Upper lobe of left lung (tissue), 6 donors: Measurements from ENCODE around the gene GSTT4. TPM values are rescaled to one million over a fixed set of nuclear protein-coding genes. Genes with fewer than 3 reads are reported as not detected.

Experiments used
- ATAC-seq, 2 donors: fragments of 200-7000 bp; cut with Tn5 transposase; one replicate each; pipeline ENCODE4 v1.9.1; 2022; ENCODE audit warnings: mild to moderate bottlenecking in 2 of 2, moderate library complexity in 2 of 2; ENCODE audit not compliant: low FRiP score in 2 of 2
- DNase-seq, 2 donors: peaks; one replicate each; pipeline ENCODE4 v3.0.0-alpha.2; 2019 to 2020
- H3K27ac ChIP-seq, 4 donors: fragments of 200-600 bp; sonication (generic); one replicate each; pipeline ENCODE4 v1.5.1; 2016 to 2019
- H3K27me3 ChIP-seq, 4 donors: fragments of 200-600 bp; sonication (generic); one replicate each; pipeline ENCODE4 v1.5.1; 2017 to 2019
- H3K36me3 ChIP-seq, 4 donors: fragments of 200-600 bp; sonication (generic); one replicate each; pipeline ENCODE4 v1.5.1; 2016 to 2019
- H3K4me1 ChIP-seq, 4 donors: fragments of 200-600 bp; sonication (generic); one replicate each; pipeline ENCODE4 v1.5.1; 2018 to 2019
- H3K4me3 ChIP-seq, 4 donors: fragments of 200-600 bp; sonication (generic); one replicate each; pipeline ENCODE4 v1.5.1; 2017 to 2019; ENCODE audit warnings: mild to moderate bottlenecking in 2 of 4, moderate library complexity in 1 of 4
- H3K9me3 ChIP-seq, 4 donors: fragments of 200-600 bp; sonication (generic); one replicate each; pipeline ENCODE4 v1.5.1; 2018 to 2019
- CTCF ChIP-seq, 6 experiments: fragments of 450-650 bp in 4 of 6; fragments of 200-600 bp in 2 of 6; sonication (generic) in 2 of 6; IDR thresholded peaks; one replicate each; pipeline ENCODE4 v1.5.1; 2016 to 2019; ENCODE audit warnings: antibody characterized with exemption in 6 of 6
- EP300 ChIP-seq, 4 donors: sonication (generic); formaldehyde crosslinking; IDR thresholded peaks; one replicate each; pipeline ENCODE4 v1.5.1; 2017; ENCODE audit warnings: antibody characterized with exemption in 4 of 4, control low read depth in 2 of 4
- POLR2A ChIP-seq, 4 donors: fragments of 450-650 bp; IDR thresholded peaks; one replicate each; pipeline ENCODE4 v1.5.1; 2016 to 2017; ENCODE audit warnings: antibody characterized with exemption in 4 of 4, mild to moderate bottlenecking in 2 of 4
- POLR2AphosphoS5 ChIP-seq, 2 donors: sonication (generic); formaldehyde crosslinking; IDR thresholded peaks; one replicate each; pipeline ENCODE4 v1.5.1; 2017; ENCODE audit warnings: antibody characterized with exemption in 2 of 2
- WGBS, 2 donors: methylation state at CpG; one replicate each; pipeline ENCODE4 v1.1.5; 2017 to 2018; 5-methylcytosine and 5-hydroxymethylcytosine counted together
- total RNA-seq, 6 donors: library from RNA; depleted of rRNA in 4 of 6; stranded (reverse); fragments of >200 nt in 4 of 6; gene quantifications; one replicate each; pipeline versions ENCODE4 v1.1.0 to v1.2.1, GENCODE V29; 2016 to 2021
- donor health status: DM: no; HTN: no; CAD: no; lungs with moderate emphysema.
- donor health status: DM: no; HTN: yes; CAD: no; lungs with severe emphysema.

Gene GSTT4
- total RNA-seq, 6 donors from 2014 or later, result not detected

- Histone ChIP-seq H3K9me3 (no peaks in the 10 kb centered on the region), H3K4me3 (no peak overlapping the region), H3K27ac (no peak overlapping the region), H3K36me3 (peaks cover 0 to 9% (median 0%) of the 10 kb centered on the region in 4 donors), H3K4me1 (no peaks in the 10 kb centered on the region), H3K27me3 (no peaks in the 10 kb centered on the region)
- no peak for ATAC-seq
- 96% methylated on average over 3 of the region's 3 CpGs for WGBS, 2 donors
- TF ChIP-seq POLR2AphosphoS5 (IDR thresholded peaks at IDR 0.05) (no peak), EP300 (IDR thresholded peaks at IDR 0.05) (no peak), CTCF (IDR thresholded peaks at IDR 0.05) (no peak), POLR2A (IDR thresholded peaks at IDR 0.05) (no peak)
- no peak for DNase-seq
Measured at GRCh38 chr22:24029304-24029703, 24.1 kb upstream of the GSTT4 start.

- no peak overlapping the region for H3K27ac ChIP-seq
- no peak for ATAC-seq
- 11 to 20% methylated on average over 2 of the region's 2 CpGs for WGBS, 2 donors
Measured at GRCh38 chr22:24028533-24028932, 23.3 kb upstream of the GSTT4 start.

GRCh38 chr22:24027991-24028390 is 22.7 kb upstream of the GSTT4 start:
- 55 to 82% methylated on average over 2 of the region's 2 CpGs for WGBS, 2 donors
- H3K27me3 ChIP-seq, result no peaks in the 10 kb centered on the region
- H3K4me3 ChIP-seq, result no peak overlapping the region
- DNase-seq (no peak), ATAC-seq (no peak)
- H3K9me3 ChIP-seq, result no peaks in the 10 kb centered on the region
- TF ChIP-seq CTCF (IDR thresholded peaks at IDR 0.05) (no peak), POLR2AphosphoS5 (IDR thresholded peaks at IDR 0.05) (no peak), POLR2A (IDR thresholded peaks at IDR 0.05) (no peak), EP300 (IDR thresholded peaks at IDR 0.05) (no peak)
- H3K4me1 ChIP-seq, result no peaks in the 10 kb centered on the region
- H3K36me3 ChIP-seq, result peaks cover 0 to 9% (median 0%) of the 10 kb centered on the region in 4 donors
- no peak overlapping the region for H3K27ac ChIP-seq

More at GRCh38 chr22:24028533-24028932, 23.3 kb upstream of the GSTT4 start:
- Histone ChIP-seq H3K9me3 (no peaks in the 10 kb centered on the region), H3K4me1 (no peaks in the 10 kb centered on the region), H3K27me3 (no peaks in the 10 kb centered on the region), H3K4me3 (no peak overlapping the region), H3K36me3 (peaks cover 0 to 9% (median 0%) of the 10 kb centered on the region in 4 donors)
- DNase-seq, result no peak
- TF ChIP-seq POLR2AphosphoS5 (IDR thresholded peaks at IDR 0.05), result no peak
- no peak for TF ChIP-seq EP300 (IDR thresholded peaks at IDR 0.05)
- TF ChIP-seq POLR2A (IDR thresholded peaks at IDR 0.05), result no peak
- TF ChIP-seq CTCF (IDR thresholded peaks at IDR 0.05), result no peak

- H3K9me3 ChIP-seq, result no peaks in the 10 kb centered on the region
- no peak overlapping the region for H3K27ac ChIP-seq
- no peaks in the 10 kb centered on the region for H3K4me1 ChIP-seq
- TF ChIP-seq CTCF (IDR thresholded peaks at IDR 0.05) (no peak), POLR2AphosphoS5 (IDR thresholded peaks at IDR 0.05) (no peak), EP300 (IDR thresholded peaks at IDR 0.05) (no peak), POLR2A (IDR thresholded peaks at IDR 0.05) (no peak)
- H3K27me3 ChIP-seq, result no peaks in the 10 kb centered on the region
- H3K36me3 ChIP-seq, result peaks cover 0 to 9% (median 0%) of the 10 kb centered on the region in 4 donors
- DNase-seq (no peak), ATAC-seq (no peak)
- H3K4me3 ChIP-seq, result no peak overlapping the region
- WGBS, 2 donors, result 93 to 97% methylated on average over 3 of the region's 3 CpGs
Measured at GRCh38 chr22:24027389-24027975, 22.2 kb upstream of the GSTT4 start.

GRCh38 chr22:24026733-24027132 is 21.5 kb upstream of the GSTT4 start:
- H3K36me3 ChIP-seq, result peaks cover 0 to 9% (median 0%) of the 10 kb centered on the region in 4 donors
- H3K4me3 ChIP-seq, result no peak overlapping the region
- WGBS, 2 donors, result 95% methylated on average over 3 of the region's 3 CpGs
- ATAC-seq (no peak), DNase-seq (no peak)
- H3K9me3 ChIP-seq, result no peaks in the 10 kb centered on the region
- H3K27ac ChIP-seq, result no peak overlapping the region
- no peak for TF ChIP-seq EP300 (IDR thresholded peaks at IDR 0.05)
- no peak for TF ChIP-seq CTCF (IDR thresholded peaks at IDR 0.05)
- TF ChIP-seq POLR2AphosphoS5 (IDR thresholded peaks at IDR 0.05), result no peak
- TF ChIP-seq POLR2A (IDR thresholded peaks at IDR 0.05), result no peak
- no peaks in the 10 kb centered on the region for H3K27me3 ChIP-seq
- no peaks in the 10 kb centered on the region for H3K4me1 ChIP-seq
